Measurements from ENCODE around the gene THAP4.
"Not testable (repeated sequence)": the region's sequence is repeated elsewhere in the genome, so short reads cannot be mapped to it uniquely, and the experiment has no call there.

The THAP4 gene

DNA sequence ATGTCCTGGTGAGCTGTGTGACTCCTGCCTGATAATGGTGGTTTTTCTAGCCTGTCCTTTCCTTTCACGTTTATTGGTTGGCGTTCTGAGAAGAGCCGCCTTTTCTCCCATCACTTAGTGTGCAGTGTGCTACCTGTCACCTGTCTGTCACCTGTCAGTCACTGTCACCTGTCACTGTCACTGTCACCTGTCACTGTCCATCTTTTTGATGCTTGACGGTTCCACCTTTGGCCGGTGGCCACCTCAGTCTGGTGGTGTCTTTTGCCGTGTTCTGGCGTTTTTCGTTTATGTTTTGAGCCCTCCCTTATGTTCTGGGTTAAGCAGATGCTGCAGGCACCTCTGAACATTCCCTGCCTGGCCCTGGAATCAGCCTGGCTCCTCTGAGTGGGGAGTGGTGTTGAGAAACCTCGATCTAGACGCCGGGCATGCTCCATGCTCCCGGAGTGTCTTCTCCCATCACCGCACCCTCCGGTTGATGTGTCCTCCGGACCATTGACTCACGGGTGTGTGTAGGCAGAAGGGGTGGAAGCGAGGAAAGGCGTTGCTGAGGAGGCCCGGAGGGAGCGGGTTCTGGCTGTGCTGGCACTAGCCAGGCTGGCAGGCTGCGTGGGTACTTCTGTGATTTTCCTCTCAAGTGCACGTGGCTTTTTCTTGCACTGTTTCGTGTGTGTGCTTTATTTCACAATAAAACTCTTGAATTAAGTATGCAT lies 28.9 kb upstream of the THAP4 start:
- DNase-seq = no peak

DNA sequence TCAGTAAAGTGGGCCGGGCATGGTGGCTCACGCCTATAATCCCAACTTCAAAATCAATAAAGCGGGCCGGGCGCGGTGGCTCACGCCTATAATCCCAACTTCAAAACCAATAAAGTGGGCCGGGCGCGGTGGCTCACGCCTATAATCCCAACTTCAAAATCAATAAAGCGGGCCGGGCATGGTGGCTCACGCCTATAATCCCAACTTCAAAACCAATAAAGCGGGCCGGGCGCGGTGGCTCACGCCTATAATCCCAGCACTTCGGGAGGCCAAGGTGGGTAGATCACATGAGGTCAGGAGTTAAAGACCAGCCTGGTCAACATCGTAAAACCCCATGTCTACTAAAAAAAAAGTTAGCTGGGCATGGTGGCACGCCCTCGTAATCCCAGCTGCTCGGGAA lies 25.8 kb upstream of the THAP4 start:
- not testable (repeated sequence) for DNase-seq

GRCh38 chr2:241660593-241661213 lies 23.7 kb upstream of the THAP4 start:
- no peak for DNase-seq

GRCh38 chr2:241659150-241659739 lies 22.3 kb upstream of the THAP4 start:
- DNase-seq = no peak

- DNase-seq = no peak
These were observed 21.3 kb upstream of the THAP4 start for GRCh38 chr2:241658296-241658695.

DNA sequence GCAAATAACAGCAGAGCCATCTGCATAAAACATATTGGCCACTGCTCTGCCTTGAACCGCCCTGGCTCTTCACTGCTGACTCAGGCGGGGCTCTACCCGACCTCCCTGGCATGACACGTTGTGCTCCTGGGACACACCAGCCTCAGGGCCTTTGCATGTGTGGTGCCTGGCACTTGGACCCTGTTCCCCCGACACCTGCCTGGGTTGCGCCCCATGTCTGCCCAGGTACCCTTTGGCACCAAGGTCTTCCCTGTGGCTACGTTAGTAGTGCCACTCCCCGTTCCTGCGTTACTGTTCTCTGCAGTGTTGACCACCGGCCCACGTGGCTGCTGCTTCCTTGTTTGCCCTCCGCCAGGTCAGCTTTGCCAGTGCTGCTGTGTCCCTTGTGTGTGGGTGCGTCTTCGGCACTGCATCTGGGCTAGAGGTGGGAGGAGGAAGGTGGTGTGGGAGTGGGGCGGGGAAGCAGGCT lies 20.9 kb upstream of the THAP4 start:
- DNase-seq = no peak

GRCh38 chr2:241656190-241656741 lies 19.3 kb upstream of the THAP4 start:
- DNase-seq = no peak

DNA sequence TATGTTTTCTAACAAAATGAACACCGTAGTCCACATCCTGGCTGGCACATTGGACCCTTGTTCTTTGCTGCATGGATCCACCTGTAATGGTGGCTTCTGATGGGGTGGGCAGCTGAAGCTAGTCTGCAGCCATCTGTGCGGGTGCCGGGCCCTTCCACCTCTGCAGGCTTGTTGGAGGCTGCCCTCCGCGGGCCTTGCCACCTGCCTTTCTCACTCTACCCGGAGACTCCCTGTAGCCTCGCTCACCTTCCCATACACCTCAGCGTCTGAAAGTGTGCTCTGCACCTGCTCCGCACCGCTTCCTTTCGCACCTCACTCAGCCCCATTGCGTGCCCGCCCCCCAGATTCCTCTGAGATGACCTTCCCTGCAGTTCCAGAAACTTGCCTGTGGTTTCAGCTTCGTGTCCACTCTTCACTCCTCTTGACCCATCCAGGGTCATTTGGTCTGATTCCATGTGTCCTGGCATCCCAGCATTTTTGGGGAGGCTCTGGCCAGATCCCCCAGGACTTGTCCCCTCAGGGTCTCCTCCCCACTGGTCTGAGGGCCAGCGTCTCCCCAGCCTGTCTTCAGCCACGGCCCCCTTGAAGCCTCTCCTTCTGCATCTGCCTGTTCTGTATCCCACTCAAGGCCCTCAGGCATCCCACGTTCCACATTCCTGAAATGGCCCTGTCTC lies 18.7 kb upstream of the THAP4 start:
- DNase-seq = no peak

DNA sequence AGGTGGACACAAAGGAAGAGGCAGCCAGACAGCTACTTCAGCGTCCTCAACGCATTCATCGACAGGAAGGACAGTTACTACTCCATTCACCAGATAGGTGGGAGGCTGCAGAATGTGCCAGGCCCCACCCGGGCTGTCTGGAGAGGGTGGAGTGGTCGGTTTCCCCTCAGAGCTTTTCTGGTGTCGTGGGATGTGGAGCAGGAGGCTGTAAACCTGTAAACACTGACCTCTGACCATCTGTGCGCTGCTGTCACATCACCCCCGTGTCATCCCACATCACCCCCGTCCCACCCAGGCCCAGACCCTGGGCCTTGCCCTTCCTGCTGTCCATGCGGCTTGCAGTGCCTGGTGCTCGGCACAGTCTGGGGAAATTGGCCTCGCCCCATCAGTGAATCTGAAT lies 17.6 kb upstream of the THAP4 start:
- no peak for DNase-seq

DNA sequence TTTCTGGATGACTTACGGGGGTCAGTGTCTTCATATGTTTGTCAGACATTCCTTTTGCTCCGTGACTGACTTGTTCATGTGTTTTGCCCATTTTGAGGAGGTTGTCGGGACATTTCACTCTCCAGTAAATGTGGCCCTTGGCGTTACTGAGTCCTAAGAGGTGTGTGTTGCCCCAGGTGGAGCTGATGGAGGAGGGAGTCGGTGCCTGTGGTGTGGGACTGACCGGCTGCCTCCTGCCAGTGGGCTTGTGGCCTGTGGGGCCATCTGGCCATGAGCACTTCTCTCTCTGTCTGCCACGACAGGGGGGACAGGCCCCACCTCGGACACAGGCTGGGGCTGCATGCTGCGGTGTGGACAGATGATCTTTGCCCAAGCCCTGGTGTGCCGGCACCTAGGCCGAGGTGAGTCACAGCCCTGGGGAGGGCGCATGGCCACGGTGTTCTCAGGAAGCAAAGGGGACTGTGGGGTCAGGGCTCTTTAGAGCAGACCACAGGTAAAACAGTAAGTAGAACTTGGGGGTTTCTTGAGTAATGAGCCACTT lies 16.3 kb upstream of the THAP4 start:
- no peak for DNase-seq

GRCh38 chr2:241652722-241653121 lies 15.8 kb upstream of the THAP4 start:
- no peak for DNase-seq

DNA sequence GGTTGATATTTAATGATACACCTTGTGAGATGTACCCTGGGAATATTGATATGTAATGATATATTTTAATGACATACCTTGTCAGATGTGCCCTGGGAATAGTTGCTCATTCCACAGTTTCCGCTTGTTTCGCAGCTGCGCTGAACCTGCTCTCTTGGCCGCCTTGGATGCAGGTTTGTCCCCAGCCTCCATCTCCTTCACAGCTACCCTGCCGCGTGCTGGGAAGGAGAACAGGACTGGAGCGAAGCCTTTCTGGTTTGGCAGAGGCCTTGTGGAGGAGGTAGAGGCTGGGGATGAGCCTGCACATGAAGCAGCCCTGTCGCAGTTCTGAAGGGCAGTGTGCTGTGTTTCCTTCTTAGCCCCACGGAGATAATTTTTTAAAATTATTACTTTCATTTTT lies 15.2 kb upstream of the THAP4 start:
- DNase-seq = no peak

- no peak for DNase-seq
These were observed 13.0 kb upstream of the THAP4 start for GRCh38 chr2:241649927-241650326.

DNA sequence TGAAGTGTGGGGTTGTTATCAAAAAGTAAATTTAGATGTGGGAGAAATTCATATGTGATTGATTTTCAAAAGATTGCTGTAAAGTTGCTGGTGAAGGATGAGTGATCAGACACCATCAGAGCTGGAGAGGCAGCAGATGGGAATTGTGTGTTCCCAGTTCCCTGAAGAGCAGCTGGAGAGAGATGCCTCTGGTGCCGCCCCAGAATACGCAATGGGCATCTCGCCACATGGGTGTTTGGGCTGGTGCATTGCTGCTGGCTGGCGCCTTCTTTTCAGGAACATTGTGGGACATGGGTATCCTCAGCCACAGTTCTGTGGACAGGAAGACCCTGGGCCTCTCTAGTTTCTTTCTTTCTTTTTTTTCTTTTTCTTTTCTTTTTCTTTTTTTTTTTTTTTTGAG lies 12.4 kb upstream of the THAP4 start:
- DNase-seq = no peak

DNA sequence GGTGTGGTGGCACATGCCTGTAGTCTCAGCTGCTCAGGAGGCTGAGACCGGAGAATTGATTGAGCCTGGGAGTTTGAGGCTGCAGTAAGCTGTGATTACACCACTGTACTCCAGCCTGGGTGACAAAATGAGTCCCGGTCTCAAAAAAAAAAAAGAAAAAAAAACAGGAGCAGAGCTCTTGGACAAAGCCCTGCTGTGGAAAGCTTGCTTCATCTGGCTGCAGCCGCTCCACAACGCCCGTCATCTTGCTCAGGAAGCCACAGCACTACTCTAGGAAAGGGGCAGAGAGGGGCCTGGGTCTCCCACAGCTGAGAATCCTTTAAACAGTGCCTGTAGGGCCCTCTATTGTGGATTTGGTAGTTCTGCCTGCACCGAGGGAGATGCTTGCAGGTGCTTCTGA lies 11.5 kb upstream of the THAP4 start:
- no peak for DNase-seq

GRCh38 chr2:241645915-241646645 lies 9.1 kb upstream of the THAP4 start:
- DNase-seq = no peak

DNA sequence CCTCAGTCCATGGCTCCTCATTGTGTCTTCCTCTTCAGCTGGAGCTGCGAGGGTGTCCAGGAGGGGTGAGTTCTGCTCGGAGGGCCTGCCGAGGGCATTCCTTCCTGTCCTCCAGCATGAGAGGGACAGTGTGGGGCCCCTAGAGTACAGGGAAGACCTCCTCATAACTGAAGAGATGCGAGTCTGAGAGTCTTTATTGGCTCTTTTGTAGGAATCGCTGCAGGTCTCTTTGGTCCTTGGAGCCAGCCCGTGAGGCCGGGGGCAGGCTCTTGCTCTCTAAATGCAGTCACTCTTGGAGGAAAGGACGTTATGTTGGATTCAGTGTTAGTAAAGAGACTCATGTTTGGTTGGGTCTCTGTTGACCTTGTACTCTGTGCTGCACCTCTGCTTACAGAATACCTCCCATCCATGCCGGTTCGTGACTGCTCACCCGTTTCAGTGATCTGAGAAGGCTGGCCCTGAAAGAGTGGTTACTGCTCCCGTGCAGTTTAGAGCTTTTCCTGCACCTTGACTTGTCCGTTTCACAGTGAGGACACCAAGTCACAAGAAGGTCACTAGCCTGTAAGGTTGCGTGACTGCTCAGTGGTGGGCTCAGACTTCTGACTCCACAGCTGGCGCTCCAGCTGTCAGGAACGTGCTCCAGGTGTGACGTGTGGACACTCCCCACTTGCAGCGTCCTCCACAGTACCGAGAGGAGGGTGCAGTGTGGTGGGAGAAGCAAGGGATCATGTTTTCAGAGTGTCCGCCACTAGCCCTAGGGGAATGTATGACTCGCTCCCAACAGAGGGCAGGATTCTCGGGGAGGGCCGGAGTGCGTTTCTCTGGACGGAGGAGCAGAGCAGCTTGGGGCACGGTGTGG lies 8.3 kb upstream of the THAP4 start:
- no peak for DNase-seq

GRCh38 chr2:241641631-241642030 lies 4.7 kb upstream of the THAP4 start:
- DNase-seq = no peak

GRCh38 chr2:241640165-241640795 lies 3.3 kb upstream of the THAP4 start:
- no peak for DNase-seq

- no peak for DNase-seq
These were observed 2.4 kb upstream of the THAP4 start for GRCh38 chr2:241639385-241639784.

- DNase-seq = no peak
These were observed 2.0 kb upstream of the THAP4 start for GRCh38 chr2:241638940-241639339.

All from central memory CD4-positive, alpha-beta T cell (primary cell).